K562 (cell line): ENCODE measurements around the gene TSPAN18. TPM values are rescaled to one million over a fixed set of nuclear protein-coding genes. Genes with fewer than 3 reads are reported as not detected.

Source experiments
- ATAC-seq: fragments of 200-7000 bp; cut with Tn5 transposase; 3 replicates; pipeline ENCODE4 v1.9.1; 2020; ENCODE audit warnings: moderate library complexity
- BruUV-seq: library from RNA; stranded (reverse); fragments of 400-500 nt; replicated peaks from 2 replicates; lab custom pipeline; 2021; lab: Mats Ljungman, UMichigan
- CTCF ChIA-PET: fragments of 300-600 bp; formaldehyde crosslinking; extraction: SDS; loops from one replicate; lab custom pipeline; 2021; ENCODE audit warnings: low intra/inter-chr PET ratio; lab: Yijun Ruan, JAX
- POLR2A ChIA-PET: fragments of 300-600, 350-650 bp; sonication (Branson Sonifier 250); formaldehyde crosslinking; extraction: SDS; loops from one replicate; lab custom pipeline; 2021; ENCODE audit warnings: antibody characterized with exemption, inconsistent platforms; lab: Yijun Ruan, JAX
- DNase-seq, 4 experiments: peaks; one replicate each; pipeline versions ENCODE4 v3.0.0 to v3.0.0-alpha.2; 2011 to 2018; ENCODE audit warnings: low spot score in 3 of 4, mixed read lengths in 3 of 4; ENCODE audit errors: extremely low read depth in 1 of 4
- FAIRE-seq: peaks from 2 replicates; lab custom pipeline; 2011; peaks lifted over from hg19 to GRCh38; lab: Jason Lieb, UNC
- H2AFZ ChIP-seq: 2 replicates; pipeline ENCODE4 v1.6.0; 2011; ENCODE audit warnings: low read depth, low read length, control low read depth, inconsistent platforms
- H3K27ac ChIP-seq: fragments of 200-600 bp; 3 replicates; pipeline ENCODE4 v1.8.0; 2011; ENCODE audit warnings: low read depth, mild to moderate bottlenecking, control low read depth, inconsistent platforms, low read length, moderate library complexity, mixed read lengths; ENCODE audit errors: extremely low read depth
- H3K27me3 ChIP-seq, 2 experiments: fragments of 300-600 bp in 1 of 2; 2 replicates in 1 of 2; 3 replicates in 1 of 2; pipeline versions ENCODE4 v1.6.0 to v1.8.0; 2011; ENCODE audit warnings: inconsistent platforms in 2 of 2, low read length in 2 of 2, mild to moderate bottlenecking in 1 of 2, mixed read lengths in 1 of 2, moderate library complexity in 1 of 2; ENCODE audit not compliant: control insufficient read depth in 2 of 2, insufficient read depth in 2 of 2
- H3K36me3 ChIP-seq: fragments of 300-600 bp; 3 replicates; pipeline ENCODE4 v1.8.0; 2011; ENCODE audit warnings: mild to moderate bottlenecking, low read length, inconsistent platforms; ENCODE audit not compliant: control insufficient read depth, insufficient read depth
- H3K4me1 ChIP-seq, 2 experiments: fragments of 200-600 bp in 1 of 2; replicated peaks in 1 of 2; 2 replicates in 1 of 2; 3 replicates in 1 of 2; pipeline versions ENCODE4 v1.5.1 to v1.8.0; 2011; ENCODE audit warnings: inconsistent platforms in 2 of 2, low read length in 2 of 2, mild to moderate bottlenecking in 1 of 2, mixed read lengths in 1 of 2, moderate library complexity in 1 of 2; ENCODE audit not compliant: control insufficient read depth in 2 of 2, insufficient read depth in 2 of 2
- H3K4me2 ChIP-seq: 2 replicates; pipeline ENCODE4 v1.6.1; 2011; ENCODE audit warnings: low read length, control low read depth, inconsistent platforms, mixed read lengths; ENCODE audit not compliant: insufficient read depth
- H3K4me3 ChIP-seq: fragments of 200-600 bp; sonication (generic), shearing (Covaris generic); 2 replicates; pipeline ENCODE4 v1.5.1; 2016; ENCODE audit warnings: control low read depth, inconsistent platforms
- H3K79me2 ChIP-seq: fragments of 200-600 bp; 3 replicates; pipeline ENCODE4 v1.8.0; 2011; ENCODE audit warnings: low read length, inconsistent platforms; ENCODE audit not compliant: control insufficient read depth, insufficient read depth
- H3K9ac ChIP-seq, 2 experiments: 2 replicates each; pipeline versions ENCODE4 v1.6.0 to v1.6.1; 2011; ENCODE audit warnings: low read depth in 2 of 2, low read length in 2 of 2, control low read depth in 1 of 2, inconsistent platforms in 1 of 2, mild to moderate bottlenecking in 1 of 2, mixed read lengths in 1 of 2; ENCODE audit not compliant: insufficient read depth in 1 of 2
- H3K9me1 ChIP-seq: one replicate; pipeline ENCODE4 v1.6.0; 2011; ENCODE audit warnings: inconsistent platforms, mild to moderate bottlenecking, low read length, moderate library complexity; ENCODE audit not compliant: control insufficient read depth, insufficient read depth
- H3K9me3 ChIP-seq: replicated peaks from 2 replicates; pipeline ENCODE4 v1.5.1; 2011; ENCODE audit warnings: low read depth, low read length, inconsistent platforms; ENCODE audit not compliant: control insufficient read depth, insufficient read depth
- H4K20me1 ChIP-seq: replicated peaks from 2 replicates; pipeline ENCODE4 v1.6.1; 2011; ENCODE audit warnings: low read length, inconsistent platforms, mixed read lengths; ENCODE audit not compliant: control insufficient read depth, insufficient read depth
- CHD4 ChIP-seq: fragments of 200-600 bp; sonication (generic); IDR thresholded peaks from 3 replicates; pipeline ENCODE4 v1.6.1; 2012; ENCODE audit warnings: low read depth, mild to moderate bottlenecking, mixed read lengths, low read length, inconsistent platforms; ENCODE audit not compliant: insufficient read depth, insufficient replicate concordance, poor library complexity, severe bottlenecking
- GABPA ChIP-seq: fragments of 200-800 bp; sonication (Bioruptor generic); conservative IDR thresholded peaks from 2 replicates; pipeline ENCODE4 v1.6.1; 2016; ENCODE audit warnings: low read depth, missing genetic modification characterization, missing compliant biosample characterization
- KAT8 ChIP-seq: fragments of 450-650 bp; IDR thresholded peaks from 2 replicates; pipeline ENCODE4 v1.6.1; 2016; ENCODE audit warnings: low read depth, mild to moderate bottlenecking
- MXI1 ChIP-seq: IDR thresholded peaks from 2 replicates; pipeline ENCODE4 v1.6.1; 2011; ENCODE audit warnings: low read depth, mild to moderate bottlenecking, improper control_type of control experiment, low read length
- RBM25 ChIP-seq: fragments of 200-400 bp; formaldehyde crosslinking; IDR thresholded peaks from 2 replicates; pipeline ENCODE4 v1.6.1; 2018; ENCODE audit warnings: low read length, low read depth, moderate library complexity; ENCODE audit not compliant: severe bottlenecking
- SNIP1 ChIP-seq: fragments of 450-650 bp; IDR thresholded peaks from 2 replicates; pipeline ENCODE4 v1.7.1; 2017; ENCODE audit warnings: low read depth, mild to moderate bottlenecking
- TOE1 ChIP-seq, 2 experiments: fragments of 450-650 bp in 1 of 2; sonication (generic) in 1 of 2; formaldehyde crosslinking in 1 of 2; IDR thresholded peaks; 2 replicates each; pipeline versions ENCODE4 v1.7.1 to v1.8.0; 2016 to 2022; ENCODE audit warnings: borderline replicate concordance in 2 of 2, mild to moderate bottlenecking in 2 of 2, antibody characterized with exemption in 1 of 2, inconsistent platforms in 1 of 2, low read depth in 1 of 2, missing genetic modification reagents in 1 of 2, moderate library complexity in 1 of 2
- U2AF2 ChIP-seq: fragments of 200-400 bp; formaldehyde crosslinking; optimal IDR thresholded peaks from 2 replicates; pipeline ENCODE3; 2017; ENCODE audit warnings: low read depth, mild to moderate bottlenecking, low read length
- ZNF232 ChIP-seq: sonication (generic); formaldehyde crosslinking; IDR thresholded peaks from 2 replicates; pipeline ENCODE4 v1.8.0; 2022; ENCODE audit warnings: mild to moderate bottlenecking, missing genetic modification reagents
- ZNF3 ChIP-seq: fragments of 250-450 bp; sonication (Bioruptor Pico); IDR thresholded peaks from 2 replicates; pipeline ENCODE4 v1.5.0; 2021; ENCODE audit warnings: mild to moderate bottlenecking, moderate library complexity
- ZNF311 ChIP-seq: fragments of 250-450 bp; sonication (Bioruptor Pico); IDR thresholded peaks from 2 replicates; pipeline ENCODE4 v1.4.0; 2020; ENCODE audit warnings: mild to moderate bottlenecking, moderate library complexity
- ZNF699 ChIP-seq: fragments of 250-450 bp; sonication (Bioruptor Pico); IDR thresholded peaks from 2 replicates; pipeline ENCODE4 v1.8.0; 2021; ENCODE audit warnings: mild to moderate bottlenecking, moderate library complexity; ENCODE audit not compliant: insufficient replicate concordance
- ZNF778 ChIP-seq: fragments of 450-650 bp; formaldehyde crosslinking; IDR thresholded peaks from 2 replicates; pipeline ENCODE4 v1.4.0; 2020; ENCODE audit warnings: mild to moderate bottlenecking, moderate library complexity
- WGBS: fragments of 100-300 bp; shearing (Covaris generic); methylation state at CpG from one replicate; pipeline ENCODE4 v1.1.6; 2016; ENCODE audit warnings: low coverage, mixed read lengths; ENCODE audit not compliant: insufficient coverage; ENCODE audit errors: missing lambda C conversion rate; 5-methylcytosine and 5-hydroxymethylcytosine counted together
- in situ Hi-C: fragments of 300-500 bp; cut with MboI; formaldehyde crosslinking; loops from 4 replicates; pipeline ENCODE4 v1.15.0; 2018; ENCODE audit warnings: inconsistent platforms, mixed read lengths
- intact Hi-C: fragments of 100-400 bp; cut with micrococcal nuclease; formaldehyde crosslinking; loops from 2 replicates; pipeline ENCODE4 v1.14.2; 2022
- polyA plus RNA-seq, 8 experiments: library from polyadenylated mRNA; depleted of rRNA in 4 of 8; stranded (reverse) in 5 of 8; unstranded in 3 of 8; fragments of >200 nt; fragmentation: Nextera tagmentation in 2 of 8; fragmentation: Illumina TruSeq in 1 of 8; extraction: Ambion mirVana in 2 of 8; extraction: Trizol in 1 of 8; gene quantifications; 2 replicates each; pipeline versions ENCODE4 v1.2.1 to v1.2.3, GENCODE V29; 2011 to 2014; ENCODE audit warnings: inconsistent platforms in 1 of 8, missing spikeins in 1 of 8
- total RNA-seq, 7 experiments: library from RNA; depleted of rRNA in 6 of 7; stranded (reverse); fragments of >200 nt in 6 of 7; fragmentation: Illumina TruSeq in 2 of 7; extraction: Trizol in 2 of 7; gene quantifications; 2 replicates each; pipeline versions ENCODE4 v1.2.1 to v1.2.3, GENCODE V29; 2011 to 2021; ENCODE audit warnings: low replicate concordance in 1 of 7
- TF ChIP-seq, protein P1 (sequence below): sonication (generic); formaldehyde crosslinking; IDR thresholded peaks from 2 replicates; pipeline ENCODE4 v1.8.0; 2022; ENCODE audit warnings: mild to moderate bottlenecking, missing genetic modification reagents, borderline replicate concordance
- TF ChIP-seq, protein P2 (sequence below): sonication (generic); IDR thresholded peaks from 2 replicates; pipeline ENCODE4 v1.6.1; 2016
- TF ChIP-seq, protein P3 (sequence below): fragments of 250-450 bp; sonication (Bioruptor Pico); IDR thresholded peaks from 2 replicates; pipeline ENCODE4 v1.5.1; 2021; ENCODE audit warnings: mild to moderate bottlenecking
- TF ChIP-seq, protein P4 (sequence below): fragments of 250-450 bp; sonication (Bioruptor Pico); IDR thresholded peaks from 2 replicates; pipeline ENCODE4 v1.8.0; 2021; ENCODE audit warnings: borderline replicate concordance, mild to moderate bottlenecking, moderate library complexity; ENCODE audit not compliant: poor library complexity, severe bottlenecking

TSPAN18 gene
- total and polyA plus RNA-seq, 9 of the 15 experiments (the other 6 are each of a cell fraction or from before 2014, with no cell fraction given), result 0.17 to 0.35 (median 0.22) TPM; not detected in 4

DNA sequence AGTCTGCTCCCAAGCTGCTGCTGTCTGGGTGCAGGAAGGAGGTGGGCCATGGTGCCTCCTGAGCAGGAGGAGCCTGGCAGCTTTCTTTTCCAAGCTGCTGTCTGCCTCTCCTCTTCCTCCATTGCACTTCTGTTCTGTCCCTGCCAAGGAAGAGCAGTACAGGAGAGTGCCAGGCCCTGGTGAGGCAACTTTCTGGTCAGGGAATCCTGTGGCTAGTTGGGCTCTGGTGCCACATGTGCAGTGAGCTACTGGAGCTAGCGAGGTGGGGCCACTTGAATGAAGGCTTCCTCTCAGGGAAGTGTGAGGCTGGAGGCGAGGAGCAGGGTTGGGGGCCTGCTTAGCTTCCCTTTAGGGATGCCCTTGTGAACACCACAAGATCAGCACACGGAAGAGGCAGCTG is 90.0 kb downstream of the TSPAN18 start:
- BruUV-seq, result no TSS peak
- peaks cover 7% of the 10 kb centered on the region; the same call in 1 of the 2 replicates for H4K20me1 ChIP-seq
- H3K4me1 ChIP-seq, result no peaks in the 10 kb centered on the region
- WGBS, result 0% methylated on average over 3 of the region's 3 CpGs
- ATAC-seq, result no peak
- no peak overlapping the region for H2AFZ ChIP-seq
- no peak for DNase-seq
- no peaks in the 10 kb centered on the region for H3K9me3 ChIP-seq
- in situ Hi-C loops (no loop called here), intact Hi-C loops (no loop called here)
- no peak overlapping the region for H3K9ac ChIP-seq
- FAIRE-seq, result no peak
- ChIA-PET CTCF (no interaction called here), POLR2A (interaction anchor here (1.9 kb wide), 1 partner anchor 8 kb away, joined by 6 read pairs; no protein-coding TSS in a partner anchor)
- H3K9me1 ChIP-seq, result no peaks in the 10 kb centered on the region
- no peaks in the 10 kb centered on the region for H3K36me3 ChIP-seq
- H3K4me3 ChIP-seq, result no peak overlapping the region
- H3K27ac ChIP-seq, result no peak overlapping the region
- peaks cover 5 to 32% of the 10 kb centered on the region in 2 experiments; a peak in 3 of 5 replicates for H3K27me3 ChIP-seq
- H3K79me2 ChIP-seq, result no peaks in the 10 kb centered on the region
- TF ChIP-seq ZNF3 (CRISPR knock-in tag), result no peak
- TF ChIP-seq, protein P1, sequence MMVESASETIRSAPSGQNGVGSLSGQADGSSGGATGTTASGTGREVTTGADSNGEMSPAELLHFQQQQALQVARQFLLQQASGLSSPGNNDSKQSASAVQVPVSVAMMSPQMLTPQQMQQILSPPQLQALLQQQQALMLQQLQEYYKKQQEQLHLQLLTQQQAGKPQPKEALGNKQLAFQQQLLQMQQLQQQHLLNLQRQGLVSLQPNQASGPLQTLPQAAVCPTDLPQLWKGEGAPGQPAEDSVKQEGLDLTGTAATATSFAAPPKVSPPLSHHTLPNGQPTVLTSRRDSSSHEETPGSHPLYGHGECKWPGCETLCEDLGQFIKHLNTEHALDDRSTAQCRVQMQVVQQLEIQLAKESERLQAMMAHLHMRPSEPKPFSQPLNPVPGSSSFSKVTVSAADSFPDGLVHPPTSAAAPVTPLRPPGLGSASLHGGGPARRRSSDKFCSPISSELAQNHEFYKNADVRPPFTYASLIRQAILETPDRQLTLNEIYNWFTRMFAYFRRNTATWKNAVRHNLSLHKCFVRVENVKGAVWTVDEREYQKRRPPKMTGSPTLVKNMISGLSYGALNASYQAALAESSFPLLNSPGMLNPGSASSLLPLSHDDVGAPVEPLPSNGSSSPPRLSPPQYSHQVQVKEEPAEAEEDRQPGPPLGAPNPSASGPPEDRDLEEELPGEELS (CRISPR knock-in tag), result no peak
- no peak for TF ChIP-seq ZNF232
- no peak for TF ChIP-seq ZNF311 (CRISPR knock-in tag)
- no peak for TF ChIP-seq SNIP1
- TF ChIP-seq RBM25, result no peak
- TF ChIP-seq, protein P2, sequence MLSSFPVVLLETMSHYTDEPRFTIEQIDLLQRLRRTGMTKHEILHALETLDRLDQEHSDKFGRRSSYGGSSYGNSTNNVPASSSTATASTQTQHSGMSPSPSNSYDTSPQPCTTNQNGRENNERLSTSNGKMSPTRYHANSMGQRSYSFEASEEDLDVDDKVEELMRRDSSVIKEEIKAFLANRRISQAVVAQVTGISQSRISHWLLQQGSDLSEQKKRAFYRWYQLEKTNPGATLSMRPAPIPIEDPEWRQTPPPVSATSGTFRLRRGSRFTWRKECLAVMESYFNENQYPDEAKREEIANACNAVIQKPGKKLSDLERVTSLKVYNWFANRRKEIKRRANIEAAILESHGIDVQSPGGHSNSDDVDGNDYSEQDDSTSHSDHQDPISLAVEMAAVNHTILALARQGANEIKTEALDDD, result no peak
- no peak for TF ChIP-seq ZNF699 (CRISPR knock-in tag)
- TF ChIP-seq, protein P3, sequence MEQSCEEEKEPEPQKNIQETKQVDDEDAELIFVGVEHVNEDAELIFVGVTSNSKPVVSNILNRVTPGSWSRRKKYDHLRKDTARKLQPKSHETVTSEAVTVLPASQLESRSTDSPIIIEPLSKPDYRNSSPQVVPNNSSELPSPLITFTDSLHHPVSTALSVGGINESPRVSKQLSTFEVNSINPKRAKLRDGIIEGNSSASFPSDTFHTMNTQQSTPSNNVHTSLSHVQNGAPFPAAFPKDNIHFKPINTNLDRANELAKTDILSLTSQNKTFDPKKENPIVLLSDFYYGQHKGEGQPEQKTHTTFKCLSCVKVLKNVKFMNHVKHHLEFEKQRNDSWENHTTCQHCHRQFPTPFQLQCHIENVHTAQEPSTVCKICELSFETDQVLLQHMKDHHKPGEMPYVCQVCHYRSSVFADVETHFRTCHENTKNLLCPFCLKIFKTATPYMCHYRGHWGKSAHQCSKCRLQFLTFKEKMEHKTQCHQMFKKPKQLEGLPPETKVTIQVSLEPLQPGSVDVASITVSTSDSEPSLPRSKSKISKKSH (CRISPR knock-in tag), result no peak
- no peak for TF ChIP-seq MXI1
- no peak for TF ChIP-seq TOE1 (IDR thresholded peaks at IDR 0.05; ENCODE audit: borderline replicate concordance)
- TF ChIP-seq TOE1 (CRISPR knock-in tag; IDR thresholded peaks at IDR 0.05; ENCODE audit: borderline replicate concordance, low read depth), result no peak
- TF ChIP-seq GABPA, result no peak
- TF ChIP-seq, protein P4, sequence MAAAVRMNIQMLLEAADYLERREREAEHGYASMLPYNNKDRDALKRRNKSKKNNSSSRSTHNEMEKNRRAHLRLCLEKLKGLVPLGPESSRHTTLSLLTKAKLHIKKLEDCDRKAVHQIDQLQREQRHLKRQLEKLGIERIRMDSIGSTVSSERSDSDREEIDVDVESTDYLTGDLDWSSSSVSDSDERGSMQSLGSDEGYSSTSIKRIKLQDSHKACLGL (CRISPR knock-in tag), result no peak
- no peak for TF ChIP-seq U2AF2
- no peak for TF ChIP-seq ZNF778
- no peak for TF ChIP-seq CHD4
- no peak for TF ChIP-seq KAT8
- H3K4me2 ChIP-seq, result no peak overlapping the region
